GM23338 (cell line): ENCODE results near the gene SHISA9. TPM values are rescaled to one million over a fixed set of nuclear protein-coding genes. Genes with fewer than 3 reads are reported as not detected.

Experiments used
- ATAC-seq: fragments of 200-7000 bp; cut with Tn5 transposase; 3 replicates; pipeline ENCODE4 v1.9.1; 2020
- DNase-seq: peaks from one replicate; pipeline ENCODE4 v3.0.0-alpha.2; 2015; ENCODE audit warnings: low spot score
- H2AFZ ChIP-seq: fragments of 200-600 bp; sonication (generic); 2 replicates; pipeline ENCODE4 v1.8.0; 2016; ENCODE audit warnings: antibody characterized with exemption, mild to moderate bottlenecking, moderate library complexity
- H3F3A ChIP-seq: fragments of 200-600 bp; sonication (generic); replicated peaks from 2 replicates; pipeline ENCODE4 v1.8.0; 2017; ENCODE audit warnings: antibody characterized with exemption, mixed run types, low read depth
- H3K27ac ChIP-seq: fragments of 200-600 bp; sonication (generic); 2 replicates; pipeline ENCODE4 v1.6.1; 2016; ENCODE audit warnings: low read depth
- H3K27me3 ChIP-seq: fragments of 200-600 bp; sonication (generic); 2 replicates; pipeline ENCODE4 v1.8.0; 2016; ENCODE audit warnings: mild to moderate bottlenecking, mixed run types, moderate library complexity; ENCODE audit not compliant: insufficient read depth
- H3K36me3 ChIP-seq: fragments of 200-600 bp; sonication (generic); 2 replicates; pipeline ENCODE4 v1.8.0; 2016; ENCODE audit warnings: mild to moderate bottlenecking; ENCODE audit not compliant: insufficient read depth
- H3K4me1 ChIP-seq: fragments of 200-600 bp; sonication (generic); 2 replicates; pipeline ENCODE4 v1.8.0; 2016; ENCODE audit warnings: mild to moderate bottlenecking, moderate library complexity; ENCODE audit not compliant: insufficient read depth
- H3K4me2 ChIP-seq: fragments of 200-600 bp; sonication (generic); 2 replicates; pipeline ENCODE4 v1.7.1; 2017; ENCODE audit warnings: mixed run types
- H3K4me3 ChIP-seq: fragments of 200-600 bp; sonication (generic); 2 replicates; pipeline ENCODE4 v1.6.1; 2016; ENCODE audit warnings: mixed run types
- H3K79me2 ChIP-seq: fragments of 200-600 bp; sonication (generic); replicated peaks from 2 replicates; pipeline ENCODE4 v1.8.0; 2017; ENCODE audit warnings: mild to moderate bottlenecking; ENCODE audit not compliant: insufficient read depth
- H3K9me2 ChIP-seq: fragments of 200-600 bp; sonication (generic); 2 replicates; pipeline ENCODE4 v1.8.0; 2017; ENCODE audit not compliant: insufficient read depth
- H4K20me1 ChIP-seq: fragments of 200-600 bp; sonication (generic); replicated peaks from 2 replicates; pipeline ENCODE4 v1.8.0; 2017; ENCODE audit warnings: mild to moderate bottlenecking; ENCODE audit not compliant: insufficient read depth
- H3K27ac Mint-ChIP-seq: 2 replicates; pipeline ENCODE4 v1.8.0; 2020; ENCODE audit warnings: inconsistent platforms, mild to moderate bottlenecking, moderate library complexity, mixed read lengths
- H3K27me3 Mint-ChIP-seq: 3 replicates; pipeline ENCODE4 v1.8.0; 2022; ENCODE audit warnings: low read depth, mild to moderate bottlenecking, moderate library complexity, mixed read lengths, inconsistent platforms; ENCODE audit not compliant: insufficient read depth, poor library complexity
- H3K36me3 Mint-ChIP-seq: 3 replicates; pipeline ENCODE4 v1.8.0; 2021; ENCODE audit warnings: low read depth, mild to moderate bottlenecking, inconsistent platforms, moderate library complexity, mixed read lengths
- H3K4me1 Mint-ChIP-seq: 3 replicates; pipeline ENCODE4 v1.8.0; 2020; ENCODE audit warnings: mild to moderate bottlenecking, inconsistent platforms, mixed read lengths
- H3K4me3 Mint-ChIP-seq: 3 replicates; pipeline ENCODE4 v1.8.0; 2021; ENCODE audit warnings: moderate library complexity, mild to moderate bottlenecking, inconsistent platforms, mixed read lengths
- H3K9me3 Mint-ChIP-seq: 3 replicates; pipeline ENCODE4 v1.8.0; 2020; ENCODE audit warnings: moderate library complexity, mild to moderate bottlenecking, inconsistent platforms, mixed read lengths
- EZH2 ChIP-seq: fragments of 200-600 bp; sonication (generic); IDR thresholded peaks from one replicate; pipeline ENCODE4 v1.8.0; 2017; ENCODE audit warnings: antibody characterized with exemption, mild to moderate bottlenecking, low read depth; ENCODE audit not compliant: unreplicated experiment
- EZH2phosphoT487 ChIP-seq: fragments of 200-600 bp; sonication (generic); IDR thresholded peaks from one replicate; pipeline ENCODE4 v1.8.1; 2018; ENCODE audit warnings: antibody characterized with exemption; ENCODE audit not compliant: unreplicated experiment
- JUNB ChIP-seq: IDR thresholded peaks from one replicate; pipeline ENCODE4 v1.6.1; 2016; ENCODE audit warnings: antibody characterized with exemption; ENCODE audit not compliant: unreplicated experiment
- NANOG ChIP-seq: IDR thresholded peaks from 2 replicates; pipeline ENCODE4 v1.6.1; 2016; ENCODE audit warnings: antibody characterized with exemption, borderline replicate concordance
- POLR2AphosphoS5 ChIP-seq: IDR thresholded peaks from 2 replicates; pipeline ENCODE4 v1.6.1; 2016; ENCODE audit warnings: antibody characterized with exemption, low read depth
- STAT1 ChIP-seq: IDR thresholded peaks from one replicate; pipeline ENCODE4 v1.6.1; 2016; ENCODE audit warnings: antibody characterized with exemption; ENCODE audit not compliant: unreplicated experiment
- ZNF114 ChIP-seq: fragments of 250-450 bp; sonication (Bioruptor Pico); IDR thresholded peaks from 2 replicates; pipeline ENCODE4 v1.5.0; 2020; ENCODE audit warnings: mild to moderate bottlenecking, moderate library complexity
- polyA plus RNA-seq: library from polyadenylated mRNA; unstranded; fragments of >200 nt; fragmentation: Nextera tagmentation; extraction: Ambion mirVana; gene quantifications from 2 replicates; pipeline ENCODE4 v1.2.1, GENCODE V29; 2016
- total RNA-seq: library from RNA; depleted of rRNA; stranded (reverse); fragments of >200 nt; shearing (Covaris generic); gene quantifications from 2 replicates; pipeline ENCODE4 v1.2.3, GENCODE V29; 2014
- TF ChIP-seq, protein P1 (sequence below): IDR thresholded peaks from 2 replicates; pipeline ENCODE4 v1.6.1; 2016; ENCODE audit warnings: antibody characterized with exemption
- TF ChIP-seq, protein P2 (sequence below): IDR thresholded peaks from one replicate; pipeline ENCODE4 v1.6.1; 2018; ENCODE audit warnings: antibody characterized with exemption; ENCODE audit not compliant: unreplicated experiment
- TF ChIP-seq, protein P3 (sequence below), 2 experiments: fragments of 200-600 bp in 1 of 2; sonication (generic) in 1 of 2; conservative IDR thresholded peaks; 2 replicates each; pipeline versions ENCODE4 v1.5.1 to v1.6.1; 2016 to 2017; ENCODE audit warnings: antibody characterized with exemption in 2 of 2, low read depth in 2 of 2, mild to moderate bottlenecking in 2 of 2, moderate library complexity in 1 of 2

Gene SHISA9
- total and polyA plus RNA-seq, 2 experiments from 2014 or later = 10.4 to 45.6 TPM

DNA sequence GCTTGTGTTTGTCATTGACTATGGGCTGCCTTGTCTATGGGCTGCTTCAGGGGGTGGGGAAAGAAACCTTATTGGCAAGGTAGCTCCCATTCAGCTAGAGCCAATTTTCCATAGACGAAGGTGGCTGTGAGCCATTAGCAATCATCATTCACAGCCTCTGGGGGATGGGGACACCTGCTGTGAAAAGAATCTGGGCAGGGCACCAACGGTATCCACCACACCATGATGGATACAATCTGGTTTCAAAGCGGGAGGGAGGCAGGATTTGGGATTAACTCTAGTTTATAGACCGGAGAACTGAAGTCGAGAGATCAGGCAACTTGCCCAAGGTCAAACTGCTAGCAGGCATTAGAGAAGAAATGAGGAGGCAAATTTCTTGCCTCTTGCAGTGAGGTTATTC lies 182.3 kb downstream of the SHISA9 start (continued):
- TF ChIP-seq, protein P1, sequence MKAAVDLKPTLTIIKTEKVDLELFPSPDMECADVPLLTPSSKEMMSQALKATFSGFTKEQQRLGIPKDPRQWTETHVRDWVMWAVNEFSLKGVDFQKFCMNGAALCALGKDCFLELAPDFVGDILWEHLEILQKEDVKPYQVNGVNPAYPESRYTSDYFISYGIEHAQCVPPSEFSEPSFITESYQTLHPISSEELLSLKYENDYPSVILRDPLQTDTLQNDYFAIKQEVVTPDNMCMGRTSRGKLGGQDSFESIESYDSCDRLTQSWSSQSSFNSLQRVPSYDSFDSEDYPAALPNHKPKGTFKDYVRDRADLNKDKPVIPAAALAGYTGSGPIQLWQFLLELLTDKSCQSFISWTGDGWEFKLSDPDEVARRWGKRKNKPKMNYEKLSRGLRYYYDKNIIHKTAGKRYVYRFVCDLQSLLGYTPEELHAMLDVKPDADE = no peak
- TF ChIP-seq NANOG (no peak), POLR2AphosphoS5 (no peak)
- TF ChIP-seq, protein P2, sequence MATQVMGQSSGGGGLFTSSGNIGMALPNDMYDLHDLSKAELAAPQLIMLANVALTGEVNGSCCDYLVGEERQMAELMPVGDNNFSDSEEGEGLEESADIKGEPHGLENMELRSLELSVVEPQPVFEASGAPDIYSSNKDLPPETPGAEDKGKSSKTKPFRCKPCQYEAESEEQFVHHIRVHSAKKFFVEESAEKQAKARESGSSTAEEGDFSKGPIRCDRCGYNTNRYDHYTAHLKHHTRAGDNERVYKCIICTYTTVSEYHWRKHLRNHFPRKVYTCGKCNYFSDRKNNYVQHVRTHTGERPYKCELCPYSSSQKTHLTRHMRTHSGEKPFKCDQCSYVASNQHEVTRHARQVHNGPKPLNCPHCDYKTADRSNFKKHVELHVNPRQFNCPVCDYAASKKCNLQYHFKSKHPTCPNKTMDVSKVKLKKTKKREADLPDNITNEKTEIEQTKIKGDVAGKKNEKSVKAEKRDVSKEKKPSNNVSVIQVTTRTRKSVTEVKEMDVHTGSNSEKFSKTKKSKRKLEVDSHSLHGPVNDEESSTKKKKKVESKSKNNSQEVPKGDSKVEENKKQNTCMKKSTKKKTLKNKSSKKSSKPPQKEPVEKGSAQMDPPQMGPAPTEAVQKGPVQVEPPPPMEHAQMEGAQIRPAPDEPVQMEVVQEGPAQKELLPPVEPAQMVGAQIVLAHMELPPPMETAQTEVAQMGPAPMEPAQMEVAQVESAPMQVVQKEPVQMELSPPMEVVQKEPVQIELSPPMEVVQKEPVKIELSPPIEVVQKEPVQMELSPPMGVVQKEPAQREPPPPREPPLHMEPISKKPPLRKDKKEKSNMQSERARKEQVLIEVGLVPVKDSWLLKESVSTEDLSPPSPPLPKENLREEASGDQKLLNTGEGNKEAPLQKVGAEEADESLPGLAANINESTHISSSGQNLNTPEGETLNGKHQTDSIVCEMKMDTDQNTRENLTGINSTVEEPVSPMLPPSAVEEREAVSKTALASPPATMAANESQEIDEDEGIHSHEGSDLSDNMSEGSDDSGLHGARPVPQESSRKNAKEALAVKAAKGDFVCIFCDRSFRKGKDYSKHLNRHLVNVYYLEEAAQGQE = no peak
- TF ChIP-seq, protein P3, sequence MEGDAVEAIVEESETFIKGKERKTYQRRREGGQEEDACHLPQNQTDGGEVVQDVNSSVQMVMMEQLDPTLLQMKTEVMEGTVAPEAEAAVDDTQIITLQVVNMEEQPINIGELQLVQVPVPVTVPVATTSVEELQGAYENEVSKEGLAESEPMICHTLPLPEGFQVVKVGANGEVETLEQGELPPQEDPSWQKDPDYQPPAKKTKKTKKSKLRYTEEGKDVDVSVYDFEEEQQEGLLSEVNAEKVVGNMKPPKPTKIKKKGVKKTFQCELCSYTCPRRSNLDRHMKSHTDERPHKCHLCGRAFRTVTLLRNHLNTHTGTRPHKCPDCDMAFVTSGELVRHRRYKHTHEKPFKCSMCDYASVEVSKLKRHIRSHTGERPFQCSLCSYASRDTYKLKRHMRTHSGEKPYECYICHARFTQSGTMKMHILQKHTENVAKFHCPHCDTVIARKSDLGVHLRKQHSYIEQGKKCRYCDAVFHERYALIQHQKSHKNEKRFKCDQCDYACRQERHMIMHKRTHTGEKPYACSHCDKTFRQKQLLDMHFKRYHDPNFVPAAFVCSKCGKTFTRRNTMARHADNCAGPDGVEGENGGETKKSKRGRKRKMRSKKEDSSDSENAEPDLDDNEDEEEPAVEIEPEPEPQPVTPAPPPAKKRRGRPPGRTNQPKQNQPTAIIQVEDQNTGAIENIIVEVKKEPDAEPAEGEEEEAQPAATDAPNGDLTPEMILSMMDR (conservative IDR thresholded peaks at IDR 0.05; ENCODE audit: low read depth in 2 of 2) = no peak

DNA sequence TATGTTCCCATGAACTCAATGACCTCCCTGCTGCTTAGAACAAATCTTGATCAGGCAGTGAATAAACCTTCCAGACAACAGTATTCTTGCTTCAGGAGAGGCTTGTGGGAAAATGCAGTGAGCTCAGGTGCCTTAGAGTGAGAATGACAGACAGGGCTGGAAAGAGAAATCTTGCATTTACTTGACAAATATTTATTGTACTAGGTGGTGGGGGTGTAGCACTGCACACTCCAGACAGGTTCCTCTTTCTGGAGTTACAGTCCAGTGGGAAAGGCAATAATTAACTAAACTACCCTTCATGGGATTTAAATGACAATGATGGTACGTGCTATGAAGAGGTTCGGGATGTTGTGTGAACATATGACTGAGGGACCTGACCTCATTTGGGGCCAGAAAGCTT lies 182.9 kb downstream of the SHISA9 start:
- no peak overlapping the region for H3K27ac ChIP-seq
- H3K79me2 ChIP-seq = peaks cover 55% of the 10 kb centered on the region
- H3K27ac Mint-ChIP-seq = no peak overlapping the region
- H4K20me1 ChIP-seq = no peaks in the 10 kb centered on the region
- TF ChIP-seq, protein P3 (conservative IDR thresholded peaks at IDR 0.05; ENCODE audit: low read depth in 2 of 2) = no peak
- TF ChIP-seq JUNB = no peak
- TF ChIP-seq EZH2 = no peak
- TF ChIP-seq, protein P1 = no peak
- no peak for TF ChIP-seq EZH2phosphoT487
- TF ChIP-seq NANOG = no peak
- no peak for TF ChIP-seq ZNF114 (CRISPR knock-in tag)
- no peak for TF ChIP-seq STAT1
- ATAC-seq (no peak), DNase-seq (no peak)
- peak overlapping the region; percentile 42; the same call in 1 of the 2 replicates for H3K4me2 ChIP-seq
- H3K9me3 Mint-ChIP-seq = peaks cover 16% of the 10 kb centered on the region
- H3K4me1 Mint-ChIP-seq = peaks cover 18% of the 10 kb centered on the region
- H3K4me3 ChIP-seq = no peak overlapping the region
- H3K9me2 ChIP-seq = peaks cover 25% of the 10 kb centered on the region
- peaks cover 13% of the 10 kb centered on the region for H3K4me1 ChIP-seq
- no peak overlapping the region for H3K4me3 Mint-ChIP-seq
- no peaks in the 10 kb centered on the region for H3K27me3 ChIP-seq
- H2AFZ ChIP-seq = no peak overlapping the region
- peaks cover 13% of the 10 kb centered on the region; the same call in 2 of the 3 replicates for H3K36me3 Mint-ChIP-seq
- H3K27me3 Mint-ChIP-seq = peaks cover 8% of the 10 kb centered on the region
- H3F3A ChIP-seq = no peaks in the 10 kb centered on the region
- H3K36me3 ChIP-seq = no peaks in the 10 kb centered on the region
